HepG2 (cell line): ENCODE measurements around the gene SLC43A1. TPM values are rescaled to one million over a fixed set of nuclear protein-coding genes. Genes with fewer than 3 reads are reported as not detected.
A peak's percentile ranks its signal among the peaks of the same experiment; 100 is the strongest.

ENCODE experiments used
- CREB1 ChIP-seq, 2 experiments: fragments of 450-650 bp in 1 of 2; IDR thresholded peaks; 2 replicates each; pipeline ENCODE4 v1.6.1; 2016 to 2017; ENCODE audit warnings: control low read depth in 1 of 2, mild to moderate bottlenecking in 1 of 2, missing compliant biosample characterization in 1 of 2, missing genetic modification characterization in 1 of 2
- FOSL2 ChIP-seq: sonication (generic); formaldehyde crosslinking; IDR thresholded peaks from 2 replicates; pipeline ENCODE4 v1.4.0; 2020; ENCODE audit warnings: missing genetic modification reagents
- FOXM1 ChIP-seq: sonication (generic); formaldehyde crosslinking; IDR thresholded peaks from 2 replicates; pipeline ENCODE4 v1.5.0; 2020; ENCODE audit warnings: missing genetic modification reagents
- HDAC2 ChIP-seq: sonication (generic); formaldehyde crosslinking; IDR thresholded peaks from 2 replicates; pipeline ENCODE4 v1.4.0; 2020; ENCODE audit warnings: missing genetic modification reagents
- KDM5A ChIP-seq: fragments of 200-600 bp; sonication (generic); IDR thresholded peaks from 2 replicates; pipeline ENCODE4 v1.7.0; 2018; ENCODE audit warnings: antibody characterized with exemption, mild to moderate bottlenecking, low read length, borderline replicate concordance
- NFATC3 ChIP-seq: sonication (generic); formaldehyde crosslinking; IDR thresholded peaks from 2 replicates; pipeline ENCODE4 v1.5.1; 2020; ENCODE audit warnings: mild to moderate bottlenecking, missing genetic modification reagents
- POLR2A ChIP-seq, 2 experiments: IDR thresholded peaks; 2 replicates each; pipeline ENCODE4 v1.6.1; 2011; ENCODE audit warnings: low read depth in 2 of 2, low read length in 2 of 2, mild to moderate bottlenecking in 1 of 2, moderate library complexity in 1 of 2; ENCODE audit not compliant: insufficient read depth in 1 of 2
- SIN3A ChIP-seq: IDR thresholded peaks from 2 replicates; pipeline ENCODE4 v1.6.1; 2011; ENCODE audit warnings: low read depth, mild to moderate bottlenecking, control low read depth, low read length, borderline replicate concordance
- SNAPC2 ChIP-seq: sonication (generic); formaldehyde crosslinking; IDR thresholded peaks from 2 replicates; pipeline ENCODE4 v1.8.1; 2022; ENCODE audit warnings: mild to moderate bottlenecking, missing genetic modification reagents
- TOPORS ChIP-seq: sonication (generic); formaldehyde crosslinking; IDR thresholded peaks from 2 replicates; pipeline ENCODE4 v1.8.0; 2023; ENCODE audit warnings: mild to moderate bottlenecking, missing genetic modification reagents
- ZFP62 ChIP-seq: sonication (generic); formaldehyde crosslinking; IDR thresholded peaks from 2 replicates; pipeline ENCODE4 v1.4.0; 2020; ENCODE audit warnings: missing genetic modification reagents
- ZNF407 ChIP-seq: sonication (generic); formaldehyde crosslinking; IDR thresholded peaks from one replicate; pipeline ENCODE4 v1.5.1; 2020; ENCODE audit warnings: mild to moderate bottlenecking, missing genetic modification reagents; ENCODE audit errors: not compliant biosample characterization
- ZNF547 ChIP-seq: sonication (generic); formaldehyde crosslinking; IDR thresholded peaks from 2 replicates; pipeline ENCODE4 v1.5.1; 2020; ENCODE audit warnings: mild to moderate bottlenecking, missing genetic modification reagents
- ZNF589 ChIP-seq: sonication (generic); formaldehyde crosslinking; conservative IDR thresholded peaks from 2 replicates; pipeline ENCODE4 v1.8.0; 2022; ENCODE audit warnings: mild to moderate bottlenecking, moderate library complexity, missing genetic modification reagents
- ZNF713 ChIP-seq: sonication (generic); formaldehyde crosslinking; IDR thresholded peaks from 2 replicates; pipeline ENCODE4 v1.4.0; 2020; ENCODE audit warnings: mild to moderate bottlenecking, missing genetic modification reagents
- polyA plus RNA-seq, 8 experiments: library from polyadenylated mRNA; depleted of rRNA in 3 of 8; stranded (reverse) in 7 of 8; unstranded in 1 of 8; fragments of >200 nt; fragmentation: Illumina TruSeq in 4 of 8; extraction: Trizol in 4 of 8; gene quantifications; 2 replicates each; pipeline versions ENCODE4 v1.2.1 to v1.2.3, GENCODE V29; 2011 to 2016; ENCODE audit warnings: low read depth in 4 of 8, missing spikeins in 1 of 8, mixed read lengths in 1 of 8; ENCODE audit not compliant: insufficient read depth in 1 of 8
- total RNA-seq, 5 experiments: library from RNA; depleted of rRNA; stranded (reverse); fragments of >200 nt; fragmentation: Illumina TruSeq; extraction: Trizol; gene quantifications; 2 replicates each; pipeline ENCODE4 v1.2.3, GENCODE V29; 2016; ENCODE audit warnings: low read depth in 1 of 5
- TF ChIP-seq, protein P1 (sequence below): sonication (generic); formaldehyde crosslinking; IDR thresholded peaks from 2 replicates; pipeline ENCODE4 v1.5.0; 2020; ENCODE audit warnings: missing genetic modification reagents

SLC43A1 gene
- total and polyA plus RNA-seq, 2 of the 13 experiments (the other 11 are each of a cell fraction or from before 2014, with no cell fraction given): 72.3 to 87.6 TPM

GRCh38 chr11:57530596-57531507 lies 15.3 kb upstream of the SLC43A1 start, which contains the start of gene TIMM10 (continued):
- peak; percentile 88; the same call in 1 of the 2 replicates for TF ChIP-seq NFATC3 (CRISPR knock-in tag)
- TF ChIP-seq SIN3A: peak; percentile 93
- TF ChIP-seq POLR2A (IDR thresholded peaks at IDR 0.05; ENCODE audit: insufficient read depth in 1 of 2, low read depth in 2 of 2, low read length in 2 of 2): peak; percentile 64 to 70
- TF ChIP-seq ZNF407 (CRISPR knock-in tag): peak; percentile 63
- 0 out of 2 replicates have a peak, but pooled peaks have one; percentile 53 for TF ChIP-seq ZNF589 (CRISPR knock-in tag)
- peak; percentile 93 for TF ChIP-seq KDM5A
- TF ChIP-seq HDAC2: peak; percentile 71
- TF ChIP-seq FOSL2 (CRISPR knock-in tag): peak; percentile 43; the same call in 1 of the 2 replicates
- no peak for TF ChIP-seq FOXM1 (CRISPR knock-in tag)
- TF ChIP-seq ZNF713 (CRISPR knock-in tag): no peak
- TF ChIP-seq ZNF547 (CRISPR knock-in tag): 0 out of 2 replicates have a peak, but pooled peaks have one; percentile 47
- no peak for TF ChIP-seq ZFP62 (CRISPR knock-in tag)
- TF ChIP-seq SNAPC2 (CRISPR knock-in tag): no peak
- peak; percentile 46; the same call in 1 of the 2 replicates for TF ChIP-seq CREB1 (IDR thresholded peaks at IDR 0.05)
- TF ChIP-seq CREB1 (CRISPR knock-in tag; IDR thresholded peaks at IDR 0.05): peak; percentile 92
- peak; percentile 72; the same call in 1 of the 2 replicates for TF ChIP-seq TOPORS (CRISPR knock-in tag)
- TF ChIP-seq, protein P1, sequence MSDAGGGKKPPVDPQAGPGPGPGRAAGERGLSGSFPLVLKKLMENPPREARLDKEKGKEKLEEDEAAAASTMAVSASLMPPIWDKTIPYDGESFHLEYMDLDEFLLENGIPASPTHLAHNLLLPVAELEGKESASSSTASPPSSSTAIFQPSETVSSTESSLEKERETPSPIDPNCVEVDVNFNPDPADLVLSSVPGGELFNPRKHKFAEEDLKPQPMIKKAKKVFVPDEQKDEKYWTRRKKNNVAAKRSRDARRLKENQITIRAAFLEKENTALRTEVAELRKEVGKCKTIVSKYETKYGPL: 0 out of 2 replicates have a peak, but pooled peaks have one; percentile 27
